GM12878 (cell line): ENCODE results near the gene FBXO38. TPM values are rescaled to one million over a fixed set of nuclear protein-coding genes. Genes with fewer than 3 reads are reported as not detected.

ENCODE experiments used
- ATAC-seq: fragments of 200-7000 bp; cut with Tn5 transposase; 3 replicates; pipeline ENCODE4 v1.9.1; 2020; ENCODE audit warnings: mild to moderate bottlenecking, moderate library complexity
- BruUV-seq: library from RNA; stranded (reverse); fragments of 400-500 nt; replicated peaks from 2 replicates; lab custom pipeline; 2021; lab: Mats Ljungman, UMichigan
- CTCF ChIA-PET: fragments of 300-600 bp; sonication (Branson Sonifier 250); formaldehyde crosslinking; extraction: SDS; loops from one replicate; lab custom pipeline; 2021; ENCODE audit warnings: inconsistent platforms; lab: Yijun Ruan, JAX
- POLR2A ChIA-PET: fragments of 350-600 bp; formaldehyde crosslinking; extraction: SDS; loops from one replicate; lab custom pipeline; 2021; ENCODE audit warnings: inconsistent platforms; lab: Charles Lee
- RAD21 ChIA-PET: fragments of 300-600 bp; sonication (Branson Sonifier 250); formaldehyde crosslinking; loops from one replicate; lab custom pipeline; 2023; ENCODE audit warnings: antibody characterized with exemption; ENCODE audit not compliant: unreplicated experiment; lab: Charles Lee
- SMC1A ChIA-PET: fragments of 300-600 bp; sonication (Branson Sonifier 250); formaldehyde crosslinking; loops from one replicate; lab custom pipeline; 2023; ENCODE audit not compliant: unreplicated experiment, uncharacterized antibody; lab: Charles Lee
- DNase-seq: peaks from one replicate; pipeline ENCODE4 v3.0.0-alpha.2; 2011; ENCODE audit warnings: low read depth, low spot score
- FAIRE-seq: peaks from 3 replicates; lab custom pipeline; 2011; peaks lifted over from hg19 to GRCh38; lab: Jason Lieb, UNC
- H2AFZ ChIP-seq: 2 replicates; pipeline ENCODE4 v1.6.0; 2011; ENCODE audit warnings: low read depth, low read length, control low read depth; ENCODE audit not compliant: control insufficient read depth
- H3K27ac ChIP-seq: 2 replicates; pipeline ENCODE4 v1.5.1; 2011; ENCODE audit warnings: control low read depth; ENCODE audit not compliant: control insufficient read depth, insufficient read depth
- H3K27me3 ChIP-seq, 2 experiments: replicated peaks in 1 of 2; 2 replicates each; pipeline versions ENCODE4 v1.6.0 to v1.6.1; 2011; ENCODE audit warnings: low read length in 1 of 2; ENCODE audit not compliant: control insufficient read depth in 2 of 2, insufficient read depth in 2 of 2
- H3K36me3 ChIP-seq, 2 experiments: 2 replicates each; pipeline ENCODE4 v1.5.1; 2011; ENCODE audit warnings: low read length in 1 of 2; ENCODE audit not compliant: control insufficient read depth in 2 of 2, insufficient read depth in 2 of 2
- H3K4me1 ChIP-seq: 2 replicates; pipeline ENCODE4 v1.6.1; 2011; ENCODE audit warnings: mild to moderate bottlenecking, low read length, moderate library complexity, mixed read lengths; ENCODE audit not compliant: control insufficient read depth, insufficient read depth
- H3K4me2 ChIP-seq: 2 replicates; pipeline ENCODE4 v1.6.0; 2011; ENCODE audit warnings: control low read depth; ENCODE audit not compliant: control insufficient read depth, insufficient read depth
- H3K4me3 ChIP-seq: fragments of 200-600 bp; sonication (generic); 2 replicates; pipeline ENCODE4 v1.5.1; 2016
- H3K79me2 ChIP-seq: 2 replicates; pipeline ENCODE4 v1.6.0; 2011; ENCODE audit warnings: low read length; ENCODE audit not compliant: control insufficient read depth, insufficient read depth
- H3K9ac ChIP-seq: 2 replicates; pipeline ENCODE4 v1.8.0; 2011; ENCODE audit warnings: low read length, control low read depth, mixed read lengths; ENCODE audit not compliant: control insufficient read depth, insufficient read depth
- H3K9me3 ChIP-seq: replicated peaks from 3 replicates; pipeline ENCODE4 v1.5.1; 2011; ENCODE audit warnings: mild to moderate bottlenecking, low read length; ENCODE audit not compliant: control insufficient read depth, insufficient read depth
- H4K20me1 ChIP-seq: 2 replicates; pipeline ENCODE4 v1.6.0; 2011; ENCODE audit not compliant: control insufficient read depth, insufficient read depth
- CBX3 ChIP-seq: fragments of 200-600 bp; sonication (generic); IDR thresholded peaks from 2 replicates; pipeline ENCODE4 v1.6.1; 2016; ENCODE audit warnings: low read depth, borderline replicate concordance
- NFIC ChIP-seq: IDR thresholded peaks from 2 replicates; pipeline ENCODE4 v1.6.1; 2012; ENCODE audit warnings: low read depth, mild to moderate bottlenecking, inconsistent platforms, low read length, moderate library complexity
- SMARCA5 ChIP-seq: fragments of 450-650 bp; IDR thresholded peaks from 2 replicates; pipeline ENCODE4 v1.6.1; 2017; ENCODE audit warnings: mild to moderate bottlenecking
- TCF12 ChIP-seq: IDR thresholded peaks from 2 replicates; pipeline ENCODE4 v1.6.1; 2011; ENCODE audit warnings: low read depth, mild to moderate bottlenecking, low read length
- ZNF274 ChIP-seq: IDR thresholded peaks from one replicate; pipeline ENCODE4 v1.8.0; 2011; ENCODE audit not compliant: insufficient read length, insufficient read depth
- WGBS: methylation state at CpG from one replicate; pipeline ENCODE4 v1.1.6; 2016; ENCODE audit warnings: low lambda C conversion rate; ENCODE audit not compliant: insufficient replicate concordance, insufficient coverage; ENCODE audit errors: missing lambda C conversion rate; 5-methylcytosine and 5-hydroxymethylcytosine counted together
- in situ Hi-C: fragments of 300-500 bp; cut with MboI; formaldehyde crosslinking; loops from 9 replicates; pipeline ENCODE4 v1.14.3; 2018; ENCODE audit warnings: mixed read lengths
- intact Hi-C: fragments of 100-400 bp; cut with micrococcal nuclease; formaldehyde crosslinking; loops from one replicate; pipeline ENCODE4 v1.14.2; 2022; ENCODE audit not compliant: unreplicated experiment
- polyA plus RNA-seq, 11 experiments: library from polyadenylated mRNA; depleted of rRNA in 4 of 11; unstranded in 6 of 11; stranded (reverse) in 5 of 11; fragments of >200 nt; fragmentation: Nextera tagmentation in 4 of 11; fragmentation: Illumina TruSeq in 1 of 11; extraction: Ambion mirVana in 4 of 11; extraction: Trizol in 1 of 11; gene quantifications; 1 replicate in 1 of 11; 2 replicates in 10 of 11; pipeline versions ENCODE4 v1.2.1 to v1.2.3, GENCODE V29; 2011 to 2016; ENCODE audit warnings: inconsistent platforms in 2 of 11, missing spikeins in 2 of 11, low read depth in 1 of 11
- total RNA-seq, 4 experiments: library from RNA; depleted of rRNA in 3 of 4; stranded (reverse); fragments of >200 nt in 3 of 4; fragmentation: Illumina TruSeq in 1 of 4; extraction: Trizol in 1 of 4; gene quantifications; 2 replicates each; pipeline versions ENCODE4 v1.2.1 to v1.2.3, GENCODE V29; 2013 to 2021
- TF ChIP-seq, protein P1 (sequence below): IDR thresholded peaks from 2 replicates; pipeline ENCODE4 v1.6.1; 2012; ENCODE audit warnings: improper control_type of control experiment, low read depth, low read length; ENCODE audit not compliant: insufficient replicate concordance

Gene FBXO38
- total and polyA plus RNA-seq, 10 of the 15 experiments (the other 5 are each of a cell fraction or from before 2014, with no cell fraction given): 9.1 to 44.6 (median 28.3) TPM

DNA sequence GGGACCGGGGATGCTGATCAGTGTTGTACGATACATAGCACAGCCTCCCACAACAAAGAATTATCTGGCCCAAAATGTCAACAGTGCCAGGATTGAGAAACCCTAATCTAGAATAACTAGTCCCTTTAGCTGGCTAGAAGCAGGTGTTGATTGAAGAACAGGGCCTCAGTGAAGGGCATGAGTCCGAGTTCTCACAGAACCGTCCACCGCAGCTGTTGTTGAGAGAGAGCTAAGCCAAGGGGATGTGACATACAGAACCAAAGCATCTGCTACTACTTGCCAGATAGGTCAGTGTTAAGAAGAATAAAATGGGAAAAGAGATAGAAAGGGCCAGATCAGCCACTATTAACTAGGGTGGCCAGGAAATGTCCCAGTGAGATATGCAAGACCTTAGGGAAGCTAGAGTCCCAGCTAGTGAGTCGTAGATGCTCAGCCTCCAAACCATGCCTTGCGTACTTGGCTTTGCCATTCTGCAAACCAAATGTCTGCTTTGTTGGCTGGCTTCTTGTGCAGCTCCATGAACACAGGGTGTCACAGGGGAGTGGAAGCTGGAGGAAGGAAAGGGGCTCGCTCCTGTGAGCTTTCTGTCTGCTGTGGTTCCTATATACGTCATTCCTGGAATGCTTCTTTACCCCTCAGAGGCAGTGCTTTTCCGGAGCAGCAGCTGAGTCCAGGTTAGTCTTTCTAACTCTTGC, 68.9 kb downstream of the FBXO38 start:
- no peak for ATAC-seq
- no TSS peak for BruUV-seq
- Histone ChIP-seq H3K36me3 (no peaks in the 10 kb centered on the region), H3K9me3 (no peaks in the 10 kb centered on the region), H3K27me3 (no peaks in the 10 kb centered on the region), H3K79me2 (no peaks in the 10 kb centered on the region), H3K9ac (no peak overlapping the region), H3K4me3 (no peak overlapping the region), H3K4me2 (no peak overlapping the region), H4K20me1 (no peaks in the 10 kb centered on the region), H3K27ac (no peak overlapping the region), H3K4me1 (no peaks in the 10 kb centered on the region), H2AFZ (no peak overlapping the region)
- ChIA-PET POLR2A (interaction anchor here (0.6 kb wide), 2 partner anchors 519 to 714 kb away, joined by 3 to 6 read pairs; no protein-coding TSS in a partner anchor), RAD21 (no interaction called here), SMC1A (interaction anchor here (1.5 kb wide), 1 partner anchor 9 kb away, joined by 4 read pairs; no protein-coding TSS in a partner anchor), CTCF (interaction anchor here (0.7 to 1.3 kb wide), 2 partner anchors 211 to 278 kb away, joined by 3 read pairs; no protein-coding TSS in a partner anchor)
- FAIRE-seq: no peak
- in situ Hi-C loops: no loop called here
- intact Hi-C loops: loop anchor here (10.0 kb wide), 1 partner anchor 278 kb away; no protein-coding TSS in a partner anchor
- WGBS: 50% methylated on average over 10 of the region's 10 CpGs
- no peak for DNase-seq
- no peak for TF ChIP-seq TCF12
- TF ChIP-seq NFIC: no peak
- no peak for TF ChIP-seq ZNF274
- TF ChIP-seq SMARCA5: no peak

DNA sequence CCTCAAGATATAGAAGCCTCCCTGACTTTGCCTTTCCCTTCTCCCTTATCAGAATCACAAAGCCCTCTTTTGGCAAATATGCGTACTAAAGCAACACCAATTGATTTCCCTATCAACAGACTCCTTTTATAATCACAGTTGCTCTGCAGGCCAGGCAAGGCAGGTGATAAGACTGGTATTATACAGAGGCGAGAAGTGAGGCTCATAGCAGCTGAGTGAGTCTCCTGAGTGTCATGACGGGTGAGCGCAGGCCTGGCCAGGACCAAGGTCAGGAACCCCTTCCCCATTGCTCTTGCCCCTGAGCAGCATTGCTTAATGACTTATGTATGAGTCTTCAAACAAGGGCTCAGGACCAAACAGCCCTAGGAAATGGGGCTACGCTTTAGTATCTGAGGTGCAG, 70.8 kb downstream of the FBXO38 start:
- Histone ChIP-seq H3K4me3 (no peak overlapping the region), H3K4me1 (no peaks in the 10 kb centered on the region), H3K27me3 (no peaks in the 10 kb centered on the region), H3K9me3 (no peaks in the 10 kb centered on the region), H3K27ac (no peak overlapping the region), H3K4me2 (no peak overlapping the region), H3K36me3 (no peaks in the 10 kb centered on the region), H4K20me1 (no peaks in the 10 kb centered on the region), H3K9ac (no peak overlapping the region), H2AFZ (no peak overlapping the region), H3K79me2 (no peaks in the 10 kb centered on the region)
- DNase-seq: no peak
- intact Hi-C loops: loop anchor here (10.0 kb wide), 1 partner anchor 280 kb away; no protein-coding TSS in a partner anchor
- no peak for TF ChIP-seq CBX3
- TF ChIP-seq, protein P1, sequence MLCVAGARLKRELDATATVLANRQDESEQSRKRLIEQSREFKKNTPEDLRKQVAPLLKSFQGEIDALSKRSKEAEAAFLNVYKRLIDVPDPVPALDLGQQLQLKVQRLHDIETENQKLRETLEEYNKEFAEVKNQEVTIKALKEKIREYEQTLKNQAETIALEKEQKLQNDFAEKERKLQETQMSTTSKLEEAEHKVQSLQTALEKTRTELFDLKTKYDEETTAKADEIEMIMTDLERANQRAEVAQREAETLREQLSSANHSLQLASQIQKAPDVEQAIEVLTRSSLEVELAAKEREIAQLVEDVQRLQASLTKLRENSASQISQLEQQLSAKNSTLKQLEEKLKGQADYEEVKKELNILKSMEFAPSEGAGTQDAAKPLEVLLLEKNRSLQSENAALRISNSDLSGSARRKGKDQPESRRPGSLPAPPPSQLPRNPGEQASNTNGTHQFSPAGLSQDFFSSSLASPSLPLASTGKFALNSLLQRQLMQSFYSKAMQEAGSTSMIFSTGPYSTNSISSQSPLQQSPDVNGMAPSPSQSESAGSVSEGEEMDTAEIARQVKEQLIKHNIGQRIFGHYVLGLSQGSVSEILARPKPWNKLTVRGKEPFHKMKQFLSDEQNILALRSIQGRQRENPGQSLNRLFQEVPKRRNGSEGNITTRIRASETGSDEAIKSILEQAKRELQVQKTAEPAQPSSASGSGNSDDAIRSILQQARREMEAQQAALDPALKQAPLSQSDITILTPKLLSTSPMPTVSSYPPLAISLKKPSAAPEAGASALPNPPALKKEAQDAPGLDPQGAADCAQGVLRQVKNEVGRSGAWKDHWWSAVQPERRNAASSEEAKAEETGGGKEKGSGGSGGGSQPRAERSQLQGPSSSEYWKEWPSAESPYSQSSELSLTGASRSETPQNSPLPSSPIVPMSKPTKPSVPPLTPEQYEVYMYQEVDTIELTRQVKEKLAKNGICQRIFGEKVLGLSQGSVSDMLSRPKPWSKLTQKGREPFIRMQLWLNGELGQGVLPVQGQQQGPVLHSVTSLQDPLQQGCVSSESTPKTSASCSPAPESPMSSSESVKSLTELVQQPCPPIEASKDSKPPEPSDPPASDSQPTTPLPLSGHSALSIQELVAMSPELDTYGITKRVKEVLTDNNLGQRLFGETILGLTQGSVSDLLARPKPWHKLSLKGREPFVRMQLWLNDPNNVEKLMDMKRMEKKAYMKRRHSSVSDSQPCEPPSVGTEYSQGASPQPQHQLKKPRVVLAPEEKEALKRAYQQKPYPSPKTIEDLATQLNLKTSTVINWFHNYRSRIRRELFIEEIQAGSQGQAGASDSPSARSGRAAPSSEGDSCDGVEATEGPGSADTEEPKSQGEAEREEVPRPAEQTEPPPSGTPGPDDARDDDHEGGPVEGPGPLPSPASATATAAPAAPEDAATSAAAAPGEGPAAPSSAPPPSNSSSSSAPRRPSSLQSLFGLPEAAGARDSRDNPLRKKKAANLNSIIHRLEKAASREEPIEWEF: no peak
- CTCF ChIA-PET: interaction anchor here (0.9 to 2.9 kb wide), 4 partner anchors 10 to 276 kb away, joined by 3 to 10 read pairs (median 6); no protein-coding TSS in a partner anchor
- in situ Hi-C loops: no loop called here
- SMC1A ChIA-PET: no interaction called here
- 75% methylated on average over 5 of the region's 5 CpGs for WGBS
- no peak for FAIRE-seq
- POLR2A ChIA-PET: no interaction called here
- RAD21 ChIA-PET: no interaction called here
- BruUV-seq: no TSS peak
- no peak for ATAC-seq
